Metanephros (tissue), 1 donor: ENCODE data around the gene PIERCE2. TPM values are rescaled to one million over a fixed set of nuclear protein-coding genes. Genes with fewer than 3 reads are reported as not detected.

Experiments
- total RNA-seq: library from RNA; depleted of rRNA; stranded (reverse); fragments of >200 nt; gene quantifications from one replicate; pipeline ENCODE4 v1.2.3, GENCODE V29; 2014

PIERCE2 gene
- total RNA-seq = 2.6 TPM

GRCh38 chr15:55408012-55408928, at the start of gene PIERCE2, which contains the start of gene CCPG1:
Gene PIERCE2 (plus strand): TSS chr15:55408495. CDS start chr15:55408769, 274 bp downstream.
Gene CCPG1 (minus strand): TSS chr15:55408359. CDS start chr15:55389424, 18,935 bp downstream.

Other genes with a start within 250 kb of the PIERCE2 start
- 76.4 TPM for gene RSL24D1, start 211.6 kb upstream of the PIERCE2 start, total RNA-seq
- gene RAB27A, start 118.7 kb upstream of the PIERCE2 start, total RNA-seq = 14.8 TPM
- gene PIGBOS1, start 89.4 kb upstream of the PIERCE2 start, total RNA-seq = 15.6 TPM
- gene PIGB, start 89.3 kb upstream of the PIERCE2 start, total RNA-seq = 11.3 TPM
- 31.6 TPM for gene CCPG1, start 136 bp upstream of the PIERCE2 start, total RNA-seq
- 9.0 TPM for gene DNAAF4, start 99.7 kb downstream of the PIERCE2 start, total RNA-seq
- 13.1 TPM for gene PYGO1, start 179.8 kb downstream of the PIERCE2 start, total RNA-seq